KG1 (cell line): Measurements from ENCODE around the gene SMARCE1.
"Not testable (repeated sequence)": the region's sequence is repeated elsewhere in the genome, so short reads cannot be mapped to it uniquely, and the experiment has no call there.

Source experiments
- DNase-seq: peaks from one replicate; lab custom pipeline; 2025; lab: John Stamatoyannopoulos, UW

Gene SMARCE1

DNA sequence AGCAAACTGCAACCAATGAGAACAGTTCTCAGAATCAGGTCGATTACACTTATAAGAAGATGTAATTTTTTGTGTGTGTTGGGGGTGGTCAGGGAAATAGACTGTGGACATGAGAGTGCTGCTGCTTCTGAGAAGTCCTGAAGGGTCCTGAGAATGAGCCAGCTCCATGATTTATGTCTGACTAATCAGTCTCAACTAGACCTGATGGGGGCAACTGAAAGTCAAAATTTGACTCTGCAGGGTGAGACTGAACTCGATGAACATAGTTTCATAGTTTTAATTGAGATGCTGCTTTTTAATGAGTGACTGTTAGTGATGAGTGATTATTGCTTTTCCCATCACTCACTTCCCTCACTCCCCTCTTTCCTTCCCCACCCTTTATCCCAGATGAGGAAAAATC lies 37.3 kb downstream of the SMARCE1 start:
- no peak for DNase-seq

DNA sequence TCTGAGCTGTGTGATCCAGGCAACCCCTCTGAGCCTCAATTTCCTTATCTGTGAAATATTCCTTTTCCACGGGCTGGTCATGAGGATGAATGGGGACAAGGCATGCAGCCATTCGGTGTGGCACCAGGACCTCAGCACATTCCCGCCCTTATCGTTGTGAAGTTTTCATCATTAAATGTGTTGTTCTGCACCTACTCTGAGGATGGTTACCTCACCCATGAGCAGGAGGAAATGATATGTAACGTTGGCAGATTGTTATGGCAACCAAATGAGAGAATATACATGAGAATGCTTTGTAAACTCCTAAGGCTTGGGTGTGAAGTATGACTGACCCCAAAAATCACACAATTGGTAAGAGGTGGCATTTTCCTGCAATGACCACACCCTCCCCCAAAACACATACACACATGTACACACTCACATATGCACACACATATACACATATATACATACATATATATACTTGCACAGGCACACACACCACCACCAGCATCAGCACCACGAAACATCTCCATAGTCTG lies 39.5 kb downstream of the SMARCE1 start:
- DNase-seq = no peak

DNA sequence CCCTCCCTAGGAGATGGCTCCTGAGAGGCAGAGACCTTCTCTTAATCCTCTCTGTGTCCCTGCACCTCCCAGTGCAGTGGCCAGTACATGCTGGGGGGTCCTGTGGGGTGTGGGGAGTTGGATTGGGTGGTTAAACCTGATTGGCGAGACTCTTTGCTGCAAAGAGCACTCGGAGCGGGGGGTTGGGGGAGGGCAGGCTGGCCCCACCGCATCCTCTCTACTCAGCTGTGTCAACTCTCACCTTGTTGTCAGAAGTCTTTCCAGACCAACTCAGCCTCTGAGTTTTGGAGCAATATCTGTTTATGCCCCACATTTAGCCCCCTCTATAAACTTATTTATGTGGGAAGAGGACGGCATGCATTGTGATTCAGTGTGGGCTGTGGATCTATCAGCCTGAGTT lies 40.0 kb downstream of the SMARCE1 start:
- DNase-seq = no peak

DNA sequence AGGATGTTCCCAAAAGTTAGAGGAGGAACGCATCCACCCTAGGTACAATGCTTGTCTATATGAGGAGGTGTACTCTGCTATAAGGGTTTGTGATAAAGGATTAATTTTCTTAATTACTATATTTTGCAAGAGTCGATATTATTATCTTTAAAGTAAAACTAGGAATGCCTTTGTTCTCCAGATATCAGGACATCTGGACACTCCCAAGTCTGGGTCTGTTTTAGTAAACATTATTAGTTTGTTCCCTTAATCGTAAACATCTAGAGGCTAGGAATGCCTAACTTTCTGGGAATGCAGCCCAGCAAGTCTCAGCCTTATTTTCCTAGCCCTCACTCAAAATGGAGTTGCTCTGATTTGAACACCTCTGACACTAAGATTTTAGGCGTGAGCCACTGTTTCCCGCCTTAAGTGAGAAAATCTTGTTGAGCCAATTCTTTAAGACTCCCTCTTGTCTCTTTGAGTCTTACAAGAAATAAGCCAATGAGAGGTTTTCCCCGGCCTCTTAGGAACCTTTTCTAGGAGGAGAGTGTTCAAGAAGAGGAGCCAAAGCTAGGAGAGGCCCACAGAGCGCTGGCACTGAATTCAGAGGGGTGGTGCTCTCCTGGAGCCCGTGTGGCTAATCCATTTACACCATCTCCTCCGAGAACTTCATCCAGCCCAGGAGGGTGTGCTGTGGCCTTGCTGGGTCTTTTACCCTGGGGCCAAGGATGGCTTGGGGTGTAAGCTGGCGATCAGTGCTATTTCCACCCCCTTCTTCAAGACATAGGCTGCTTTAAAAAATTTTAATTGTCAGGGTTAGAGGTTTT lies 40.9 kb downstream of the SMARCE1 start:
- no peak for DNase-seq

DNA sequence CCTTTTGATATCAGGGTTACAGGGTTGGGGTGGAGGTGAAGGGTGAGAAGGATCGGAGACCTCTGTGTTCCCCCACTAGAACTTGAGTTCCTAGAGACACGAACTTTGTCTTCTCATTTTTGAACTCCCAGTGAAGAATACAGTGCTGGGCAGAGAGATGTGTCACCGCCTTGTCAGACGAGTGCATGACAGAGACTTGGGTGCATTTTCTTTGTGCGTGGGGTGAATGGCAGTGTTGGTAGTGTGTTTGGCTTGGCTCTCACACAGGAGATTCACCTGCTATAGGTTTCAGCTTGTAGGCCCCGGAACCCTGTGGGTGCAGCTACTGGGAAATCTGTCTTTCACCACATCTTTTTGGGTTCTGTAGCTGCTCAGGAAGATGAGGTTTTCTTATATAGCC lies 42.3 kb downstream of the SMARCE1 start:
- DNase-seq = no peak

DNA sequence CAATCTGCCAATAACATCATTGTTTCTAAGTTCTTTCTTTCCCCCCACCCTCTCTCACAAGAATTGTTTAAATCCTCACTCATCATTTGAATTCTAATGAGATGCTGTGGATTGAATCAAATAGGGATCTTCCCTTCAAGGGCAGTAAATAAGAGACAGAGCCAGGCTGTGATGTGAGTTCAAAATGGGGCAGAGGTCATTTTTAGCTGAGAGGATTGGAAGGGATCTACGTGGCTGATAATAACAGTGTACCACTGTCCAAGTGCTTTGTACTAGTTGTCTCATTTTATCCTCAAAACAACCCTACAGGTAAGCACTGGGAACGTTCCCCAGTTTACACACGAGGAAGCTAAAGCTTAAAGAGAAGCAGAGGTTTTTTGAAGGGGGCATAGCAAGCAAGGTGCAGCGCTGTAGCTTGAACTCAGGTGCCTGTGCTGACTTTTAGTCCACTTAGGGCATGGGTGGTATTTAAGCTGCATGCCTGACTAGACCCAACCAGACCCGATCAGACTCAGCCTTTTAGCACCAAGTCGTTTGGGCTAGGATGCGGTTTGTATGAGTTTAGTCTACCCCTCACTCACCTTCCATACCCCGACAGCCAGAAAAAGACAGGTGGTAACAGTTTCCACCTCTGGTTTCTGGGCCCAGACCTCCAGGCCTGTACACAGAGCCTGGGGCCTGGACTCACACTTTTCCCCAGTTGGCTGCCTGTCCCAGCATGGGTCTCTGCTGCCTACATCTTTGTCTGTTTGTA lies 43.1 kb downstream of the SMARCE1 start:
- DNase-seq = no peak

DNA sequence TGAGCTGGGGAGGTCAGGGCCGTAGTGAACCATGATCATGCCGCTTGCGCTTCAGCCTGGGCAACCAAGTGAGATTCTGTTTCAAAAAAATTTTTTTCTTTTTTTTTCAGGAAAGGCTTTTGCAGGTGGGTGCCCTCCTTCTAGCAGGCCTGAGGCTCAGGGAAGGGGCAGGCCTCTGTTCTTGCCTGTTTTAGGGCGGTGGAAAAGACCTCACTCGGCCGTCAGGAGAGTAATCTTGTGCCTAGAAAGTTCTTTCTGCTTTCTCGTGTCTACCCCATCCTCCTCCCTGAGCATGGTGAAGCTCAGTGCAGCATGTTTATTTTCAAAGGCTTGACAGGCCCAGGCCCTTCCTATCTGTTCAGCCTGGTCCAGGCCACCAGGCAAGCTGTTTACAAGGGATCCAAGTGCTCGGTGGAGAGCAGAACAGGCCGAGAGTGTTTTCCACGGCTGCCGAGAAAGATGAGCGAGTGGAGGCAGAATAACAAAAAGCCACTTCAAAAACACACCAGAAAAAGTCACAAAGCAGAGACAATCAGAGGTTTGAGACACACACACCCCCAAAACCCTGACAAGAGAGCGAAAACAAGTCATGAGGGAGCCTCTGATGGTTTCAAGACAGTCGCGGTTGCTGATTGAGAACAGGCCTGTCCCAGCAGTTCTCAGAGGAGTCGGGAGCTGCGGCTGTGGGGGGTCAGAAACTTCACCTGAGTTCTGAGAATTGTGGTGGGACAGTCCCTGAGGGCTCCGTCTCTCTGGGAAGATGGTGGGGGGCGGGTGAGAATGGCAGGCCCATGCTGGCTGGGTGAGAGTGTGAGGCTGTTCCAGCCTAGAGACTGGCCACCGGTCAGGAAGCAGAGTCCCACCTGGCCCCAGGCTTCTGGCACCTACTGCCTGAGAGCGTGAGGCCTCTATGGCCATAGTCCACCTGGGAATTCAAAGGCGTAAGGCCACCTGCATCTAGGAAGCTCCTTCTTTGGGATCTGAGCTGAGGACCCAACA lies 44.9 kb downstream of the SMARCE1 start:
- no peak for DNase-seq

DNA sequence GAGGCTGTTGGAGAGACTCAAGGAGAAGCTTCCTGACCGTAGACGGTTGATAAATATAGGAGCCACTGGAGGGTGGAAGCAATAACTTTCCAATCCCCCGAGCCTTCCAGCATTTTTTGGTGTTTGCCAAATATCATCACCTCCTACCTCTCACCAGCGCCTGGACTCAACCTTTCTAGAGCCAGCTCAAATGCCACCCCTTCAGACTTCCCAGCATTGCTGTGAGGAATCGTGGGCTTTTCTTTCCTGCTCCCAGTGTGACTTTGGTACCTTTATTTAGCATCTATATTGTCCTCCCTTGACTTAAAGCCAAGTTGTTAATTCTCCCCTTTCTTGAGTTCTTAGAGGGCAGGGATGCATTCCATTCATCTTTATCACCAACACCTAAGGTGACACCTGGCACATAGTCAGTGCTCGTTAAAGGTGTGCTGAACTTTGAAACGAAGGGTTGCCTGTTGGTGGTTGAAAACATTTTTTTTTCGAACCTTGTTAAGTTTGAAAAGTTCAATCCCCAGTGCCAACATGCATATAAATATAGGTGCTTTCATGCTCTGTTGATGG lies 47.1 kb downstream of the SMARCE1 start:
- DNase-seq = no peak

DNA sequence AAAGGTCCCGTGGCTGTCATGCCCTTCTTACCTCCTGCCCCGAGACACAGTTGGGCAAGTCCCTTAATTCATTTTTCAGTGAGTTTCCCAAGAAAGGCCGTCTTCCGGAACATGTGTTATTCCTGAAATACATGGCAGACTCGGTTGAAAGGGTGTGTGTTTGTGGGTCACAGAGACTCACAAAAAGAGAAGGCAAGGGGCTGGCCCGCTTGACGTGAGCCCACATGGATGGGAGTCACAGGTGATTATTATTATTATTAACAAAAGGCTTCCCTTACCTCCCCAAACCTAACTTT lies 48.2 kb downstream of the SMARCE1 start:
- no peak for DNase-seq

DNA sequence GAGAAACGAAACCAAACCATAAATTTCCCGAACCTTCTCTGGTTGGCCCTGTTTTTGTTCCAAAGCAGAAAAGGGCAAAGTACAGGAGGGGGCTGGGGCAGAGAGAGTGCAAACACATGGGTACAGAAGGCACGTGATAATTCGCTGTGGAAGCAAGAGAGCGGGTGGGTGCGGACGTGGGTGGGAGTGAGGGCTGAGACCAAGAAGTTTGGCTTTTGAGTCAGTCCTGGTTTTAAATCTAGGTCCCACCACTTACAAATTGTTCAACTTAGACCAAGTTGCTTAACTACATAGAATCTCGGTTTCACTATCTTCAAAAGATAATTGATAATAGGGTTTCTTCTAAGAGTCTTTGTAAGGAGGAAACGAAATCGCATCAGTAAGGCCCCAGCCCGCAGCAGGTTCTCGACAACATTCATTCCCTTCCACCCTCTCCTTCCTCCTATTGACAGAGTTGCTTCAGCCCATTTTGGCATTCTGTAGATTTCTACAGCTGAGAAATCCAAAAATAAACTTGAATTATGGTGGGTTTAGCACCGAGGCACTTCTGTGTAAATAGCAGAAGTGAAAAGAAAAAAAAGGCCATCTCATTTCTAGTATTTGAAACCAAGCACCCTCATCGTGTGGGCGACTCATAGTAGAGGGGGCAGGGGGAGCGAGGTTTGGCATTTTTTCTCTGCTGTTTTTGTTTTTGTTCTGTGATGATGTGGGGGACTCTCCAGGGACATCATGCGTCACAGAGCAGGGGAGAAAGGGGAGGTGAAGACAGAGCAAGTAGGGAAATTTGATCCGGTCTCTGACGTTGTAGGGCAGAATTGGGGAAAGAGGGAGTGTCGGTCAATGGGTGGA lies 48.8 kb downstream of the SMARCE1 start:
- DNase-seq = no peak

DNA sequence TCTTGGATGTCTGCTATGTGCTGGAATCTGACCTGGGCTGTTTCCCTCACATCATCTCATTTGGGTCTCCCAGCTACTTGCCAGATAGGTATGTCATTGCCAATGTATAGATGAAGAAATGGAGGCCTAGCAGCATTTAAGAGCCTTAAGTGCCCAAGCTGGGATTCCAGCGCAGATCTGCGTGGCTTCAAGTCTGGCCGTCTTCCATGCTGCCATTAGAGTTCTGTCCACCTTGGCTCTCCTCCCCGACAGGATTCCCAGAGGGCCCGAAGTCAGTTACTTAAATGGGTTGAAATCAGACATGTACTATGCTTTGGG lies 49.4 kb downstream of the SMARCE1 start:
- no peak for DNase-seq

DNA sequence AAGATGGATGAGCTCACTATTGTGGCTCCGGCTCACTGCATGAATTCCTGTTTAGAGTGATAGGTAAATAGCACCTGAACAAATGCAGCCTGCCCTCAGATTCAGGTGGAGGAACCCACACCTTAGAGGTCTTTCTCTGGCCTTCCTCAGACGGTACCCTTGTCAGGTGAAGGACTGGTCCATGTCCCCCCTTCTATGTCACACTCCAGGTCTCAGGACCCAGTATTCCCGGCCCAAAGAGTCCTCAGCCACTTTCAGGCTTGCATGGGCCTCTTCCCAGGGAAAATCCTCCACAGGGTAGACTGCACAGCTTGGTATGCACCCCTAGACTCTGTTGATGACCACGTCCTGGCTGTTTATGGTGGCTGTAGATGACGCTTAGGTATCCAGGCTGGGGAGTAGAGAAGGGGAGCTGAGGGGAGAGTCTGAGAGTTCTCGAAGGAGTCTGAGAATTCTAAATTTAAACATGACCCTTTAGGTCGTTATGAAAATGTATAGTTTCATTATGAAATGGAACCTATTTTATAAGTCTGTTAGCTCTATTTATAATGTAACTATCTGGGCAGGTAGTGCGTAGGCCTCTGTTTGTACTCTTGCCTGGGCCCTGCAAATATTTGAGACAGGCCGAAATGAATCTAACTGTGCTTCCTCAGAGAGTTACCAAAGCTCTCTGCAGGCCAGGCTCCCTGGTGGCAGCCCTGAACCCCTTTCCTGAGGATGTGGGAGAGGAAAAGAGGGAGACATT lies 49.9 kb downstream of the SMARCE1 start:
- no peak for DNase-seq

DNA sequence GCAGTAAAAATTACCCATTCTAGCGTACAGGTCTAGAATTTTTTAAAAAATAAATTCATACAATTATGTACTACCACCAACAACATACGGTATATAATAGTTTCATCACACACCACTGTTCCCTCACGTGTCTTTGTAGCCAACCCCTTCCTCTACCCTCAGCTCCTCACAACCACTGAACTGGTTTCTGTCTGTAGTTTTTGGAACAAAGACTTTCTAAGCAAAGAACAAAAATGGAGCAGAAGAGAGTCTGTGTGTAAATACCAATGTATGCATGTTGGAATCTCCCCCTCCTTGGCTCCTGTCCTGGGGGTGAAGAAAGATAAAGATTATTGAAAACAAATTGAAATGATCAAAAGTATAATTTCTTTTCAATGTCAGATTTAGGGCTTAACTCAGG lies 50.5 kb downstream of the SMARCE1 start:
- no peak for DNase-seq

DNA sequence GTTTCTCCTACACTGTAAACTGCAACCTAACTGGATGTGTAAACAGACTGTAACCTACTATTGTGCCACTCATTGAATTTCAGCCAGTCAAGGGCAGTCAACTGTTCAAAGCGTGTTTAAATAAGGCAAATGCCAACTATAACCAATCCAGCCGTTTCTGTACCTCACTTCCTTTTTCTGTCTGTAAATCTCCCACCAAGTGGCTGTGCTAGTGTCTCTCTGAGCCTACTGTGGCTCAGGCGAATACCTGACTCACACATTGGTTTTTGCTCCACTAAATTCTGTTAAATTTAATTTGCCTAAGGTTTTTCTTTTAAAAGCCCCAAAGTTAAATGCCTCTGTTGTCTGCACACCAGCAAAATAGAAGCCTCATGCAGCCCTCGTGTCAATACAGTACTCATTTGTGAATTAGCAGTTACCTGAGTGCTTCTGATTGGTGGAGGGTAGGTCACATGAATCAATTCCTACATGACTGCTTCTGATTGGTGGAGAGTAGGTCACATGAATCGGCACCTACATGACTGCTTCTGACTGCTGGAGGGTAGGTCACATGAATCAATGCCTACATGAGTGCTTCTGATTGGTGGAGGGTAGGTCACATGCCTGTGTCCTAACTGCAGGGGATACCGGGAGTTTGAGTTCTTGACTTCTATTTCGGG lies 51.2 kb downstream of the SMARCE1 start:
- no peak for DNase-seq

DNA sequence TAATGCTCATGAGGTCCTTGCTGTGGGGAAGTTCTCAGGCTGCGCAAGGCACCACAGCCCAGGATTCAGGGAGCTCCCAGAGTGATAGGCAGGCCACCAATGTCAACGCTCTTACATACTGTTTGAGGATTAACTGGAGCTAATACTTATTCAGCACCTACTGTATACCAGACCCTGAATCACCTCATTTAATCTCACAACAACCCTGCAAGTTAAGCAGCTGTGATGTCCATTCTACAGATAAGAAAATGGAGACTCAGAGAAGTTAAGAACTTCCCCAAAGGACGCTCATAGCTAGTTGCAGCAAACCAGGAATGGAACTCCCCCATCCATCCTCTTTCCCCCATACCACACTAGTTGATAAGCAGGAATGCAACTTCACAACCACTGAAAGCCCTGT lies 56.9 kb downstream of the SMARCE1 start:
- DNase-seq = no peak

DNA sequence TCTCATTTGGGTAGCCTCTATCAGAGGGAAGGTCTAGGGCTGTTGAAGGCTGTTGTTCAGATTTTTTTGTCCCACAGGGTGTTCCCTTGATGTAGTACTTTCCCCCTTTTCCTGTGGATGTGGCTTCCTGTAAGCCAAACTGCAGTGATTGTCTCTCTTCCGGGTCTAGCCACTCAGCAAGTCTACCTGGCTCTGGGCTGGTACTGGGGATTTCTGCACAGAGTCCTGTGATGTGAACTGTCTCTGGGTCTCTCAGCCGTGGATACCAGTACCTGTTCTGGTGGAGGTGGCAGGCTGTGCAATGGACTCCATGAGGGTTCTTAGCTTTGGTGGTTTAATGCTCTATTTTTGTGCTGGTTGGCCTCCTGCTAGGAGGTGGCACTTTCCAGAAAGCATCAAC lies 59.1 kb downstream of the SMARCE1 start:
- no peak for DNase-seq

DNA sequence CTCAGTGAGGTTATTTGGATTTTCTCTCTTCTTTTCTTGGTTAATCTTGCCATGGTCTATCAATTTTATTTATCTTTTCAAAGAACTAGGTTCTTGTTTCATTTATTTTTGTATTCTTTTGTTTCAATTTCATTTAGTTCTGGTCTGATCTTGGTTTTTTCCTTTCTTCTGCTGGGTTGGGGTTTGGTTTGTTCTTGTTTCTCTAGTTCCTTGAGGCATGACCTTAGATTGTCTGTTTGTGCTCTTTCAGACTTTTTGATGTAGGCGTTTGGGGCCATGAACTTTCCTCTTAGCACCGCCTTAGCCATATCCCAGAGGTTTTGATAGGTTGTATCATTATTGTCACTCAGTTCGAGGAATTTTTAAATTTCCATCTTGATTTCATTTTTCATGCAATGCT lies 61.4 kb downstream of the SMARCE1 start:
- not testable (repeated sequence) for DNase-seq

DNA sequence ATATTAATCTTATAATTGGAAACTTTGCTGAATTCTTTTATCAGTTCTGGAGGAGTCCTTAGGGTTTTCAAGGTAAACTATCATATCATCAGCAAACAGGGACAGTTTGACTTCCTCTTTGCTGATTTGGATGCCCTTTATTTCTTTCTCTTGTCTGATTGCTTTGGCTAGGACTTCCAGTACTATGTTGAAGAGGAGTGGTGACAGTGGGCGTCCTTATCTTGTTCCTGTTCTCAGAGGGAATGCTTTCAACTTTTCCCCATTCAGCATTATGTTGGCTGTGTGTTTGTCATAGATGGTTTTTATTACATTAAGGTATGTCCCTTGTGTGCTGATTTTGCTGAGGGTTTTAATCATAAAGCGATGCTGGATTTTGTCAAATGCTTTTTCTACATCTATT lies 62.7 kb downstream of the SMARCE1 start:
- not testable (repeated sequence) for DNase-seq

DNA sequence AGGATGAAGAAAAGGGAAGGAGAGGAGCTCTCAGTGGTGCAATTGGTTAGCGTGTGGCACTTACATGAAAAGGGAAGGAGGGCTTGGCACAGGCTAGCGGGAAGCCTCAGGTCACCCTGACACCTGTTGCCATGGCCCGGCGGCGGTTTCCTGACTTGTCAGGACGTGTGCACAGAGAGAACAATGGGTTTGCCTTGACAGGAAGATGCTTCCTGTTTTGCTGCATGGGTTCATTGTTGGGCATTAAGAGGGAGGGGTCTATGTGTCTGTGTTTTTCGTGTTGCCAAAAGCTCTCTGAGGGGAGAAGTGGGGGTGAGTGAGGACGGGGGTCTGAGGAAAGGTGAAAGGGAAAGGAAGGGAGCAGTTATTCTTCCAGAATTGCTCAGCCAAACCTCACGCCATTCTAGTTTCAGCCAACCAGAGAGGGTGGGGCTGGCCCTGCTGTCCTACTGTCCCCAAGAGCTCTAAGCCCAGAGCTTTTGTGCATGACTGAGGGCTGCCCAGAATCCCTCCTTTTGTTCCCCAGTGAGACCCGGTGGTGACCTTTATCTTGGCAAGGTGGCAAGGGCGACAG lies 65.2 kb downstream of the SMARCE1 start:
- peak; percentile 90 for DNase-seq

DNA sequence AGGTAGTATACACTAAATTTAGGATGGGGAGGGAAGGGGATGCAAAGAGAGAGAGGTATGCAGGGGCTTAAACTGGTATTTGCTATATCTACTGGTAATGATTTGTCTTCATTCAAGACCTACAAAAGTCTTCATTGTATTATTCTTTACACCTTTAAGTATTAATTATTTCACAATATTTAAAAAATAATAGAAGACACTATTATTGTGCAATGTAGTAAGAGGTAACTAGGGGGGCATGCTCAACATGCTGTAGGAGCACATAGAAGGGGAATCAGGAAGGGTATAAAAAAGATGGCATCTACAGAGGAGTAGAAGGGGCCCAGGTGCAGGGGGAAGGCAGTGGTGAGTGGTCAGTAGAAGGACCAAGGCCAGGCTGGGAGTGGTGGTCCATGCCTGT lies 67.5 kb downstream of the SMARCE1 start:
- no peak for DNase-seq
